Stomach (tissue), 9 donors: ENCODE results near the gene MAGI2. TPM values are rescaled to one million over a fixed set of nuclear protein-coding genes. Genes with fewer than 3 reads are reported as not detected.

Experiments used
- DNase-seq, 2 donors: peaks; one replicate each; pipeline versions ENCODE4 v3.0.0 to v3.0.0-alpha.2; 2013 to 2019
- H3K27ac ChIP-seq, 5 donors: fragments of 200-600 bp in 4 of 5; sonication (generic) in 4 of 5; one replicate each; pipeline ENCODE4 v1.5.1; 2013 to 2019; ENCODE audit warnings: mild to moderate bottlenecking in 1 of 5, moderate library complexity in 1 of 5
- H3K27me3 ChIP-seq, 3 donors: fragments of 200-600 bp; sonication (generic); one replicate each; pipeline ENCODE4 v1.5.1; 2017 to 2019; ENCODE audit warnings: mixed run types in 1 of 3
- H3K36me3 ChIP-seq, 4 donors: fragments of 200-600 bp; sonication (generic); 1 replicate in 3 of 4; 2 replicates in 1 of 4; pipeline ENCODE4 v1.5.1; 2016 to 2019
- H3K4me1 ChIP-seq, 4 donors: fragments of 200-600 bp; sonication (generic); one replicate each; pipeline ENCODE4 v1.5.1; 2016 to 2019
- H3K4me3 ChIP-seq, 4 donors: fragments of 200-600 bp; sonication (generic) in 3 of 4; one replicate each; pipeline ENCODE4 v1.5.1; 2016 to 2019; ENCODE audit warnings: mild to moderate bottlenecking in 1 of 4
- H3K9me3 ChIP-seq, 4 donors: fragments of 200-600 bp; sonication (generic); one replicate each; pipeline ENCODE4 v1.5.1; 2016 to 2019
- CTCF ChIP-seq, 7 experiments: fragments of 450-650 bp in 4 of 7; fragments of 200-600 bp in 3 of 7; sonication (generic) in 3 of 7; IDR thresholded peaks; one replicate each; pipeline ENCODE4 v1.5.1; 2016 to 2019; ENCODE audit warnings: antibody characterized with exemption in 7 of 7, control low read depth in 2 of 7, mild to moderate bottlenecking in 1 of 7
- EP300 ChIP-seq: sonication (generic); formaldehyde crosslinking; IDR thresholded peaks from one replicate; pipeline ENCODE4 v1.6.1; 2017; ENCODE audit warnings: antibody characterized with exemption
- POLR2A ChIP-seq, 4 donors: fragments of 450-650 bp; IDR thresholded peaks; one replicate each; pipeline ENCODE4 v1.6.1; 2016; ENCODE audit warnings: antibody characterized with exemption in 4 of 4, control low read depth in 2 of 4, mild to moderate bottlenecking in 1 of 4, moderate library complexity in 1 of 4
- POLR2AphosphoS5 ChIP-seq, 3 donors: sonication (generic); formaldehyde crosslinking; IDR thresholded peaks; one replicate each; pipeline ENCODE4 v1.6.1; 2016; ENCODE audit warnings: antibody characterized with exemption in 3 of 3
- WGBS, 5 donors: extraction: QIAGEN DNeasy Blood & Tissue Kit in 3 of 5; methylation state at CpG; one replicate each; pipeline versions ENCODE4 v1.1.5 to v1.1.7; 2013 to 2018; 5-methylcytosine and 5-hydroxymethylcytosine counted together
- intact Hi-C: fragments of 100-400 bp; cut with DNase I; formaldehyde crosslinking; loops from one replicate; pipeline ENCODE4 v1.15.1; 2023; ENCODE audit warnings: low total_unique reads
- polyA plus RNA-seq, 3 donors: library from polyadenylated mRNA; stranded (reverse); fragments of 200-250 nt; gene quantifications; one replicate each; pipeline ENCODE4 v1.2.3, GENCODE V29; 2013
- total RNA-seq, 5 donors: library from RNA; depleted of rRNA; stranded (reverse); fragments of >200 nt; gene quantifications; one replicate each; pipeline versions ENCODE4 v1.1.0 to v1.2.3, GENCODE V29; 2014 to 2016
- donor health status: healthy with polysubstance abuse.
- donor health status: Bipolar disorder and iron deficiency.
- donor health status: healthy.

MAGI2 gene
- total and polyA plus RNA-seq, 8 donors = 0.92 to 53.9 (median 5.8) TPM

GRCh38 chr7:78055001-78055573 lies 1398.4 kb downstream of the MAGI2 start:
- Histone ChIP-seq H3K36me3 (no peaks in the 10 kb centered on the region), H3K4me1 (peaks cover 0 to 4% (median 0%) of the 10 kb centered on the region in 4 donors), H3K27me3 (no peaks in the 10 kb centered on the region), H3K27ac (no peak overlapping the region), H3K4me3 (no peak overlapping the region), H3K9me3 (no peaks in the 10 kb centered on the region)
- 24 to 48% (median 37%) methylated on average over 3 of the region's 3 CpGs for WGBS, 5 donors
- intact Hi-C loops = no loop called here
- DNase-seq = no peak
- TF ChIP-seq POLR2A (IDR thresholded peaks at IDR 0.05) = no peak
- TF ChIP-seq POLR2AphosphoS5 (IDR thresholded peaks at IDR 0.05) = no peak
- no peak for TF ChIP-seq EP300
- no peak for TF ChIP-seq CTCF (IDR thresholded peaks at IDR 0.05)

GRCh38 chr7:78052112-78052511 lies 1401.4 kb downstream of the MAGI2 start:
- no peaks in the 10 kb centered on the region for H3K9me3 ChIP-seq
- WGBS, 5 donors = 59 to 72% (median 63%) methylated on average over 6 to 7 of the region's 7 CpGs
- peaks cover 0 to 4% (median 2%) of the 10 kb centered on the region in 4 donors for H3K4me1 ChIP-seq
- H3K27ac ChIP-seq = no peak overlapping the region
- no peak overlapping the region for H3K4me3 ChIP-seq
- no peak for DNase-seq
- TF ChIP-seq POLR2A (IDR thresholded peaks at IDR 0.05) (no peak), POLR2AphosphoS5 (IDR thresholded peaks at IDR 0.05) (no peak), EP300 (no peak), CTCF (IDR thresholded peaks at IDR 0.05) (no peak)
- intact Hi-C loops = no loop called here
- no peaks in the 10 kb centered on the region for H3K27me3 ChIP-seq
- H3K36me3 ChIP-seq = no peaks in the 10 kb centered on the region

GRCh38 chr7:78047800-78048199 lies 1405.7 kb downstream of the MAGI2 start:
- 26 to 73% (median 47%) methylated on average over 3 of the region's 3 CpGs for whole genome bisulfite sequencing, 5 donors
- intact Hi-C loops = no loop called here
- Histone ChIP-seq H3K36me3 (no peaks in the 10 kb centered on the region), H3K27ac (no peak overlapping the region), H3K9me3 (no peaks in the 10 kb centered on the region), H3K4me3 (no peak overlapping the region), H3K4me1 (peaks cover 0 to 4% (median 0%) of the 10 kb centered on the region in 4 donors), H3K27me3 (no peaks in the 10 kb centered on the region)
- TF ChIP-seq CTCF (IDR thresholded peaks at IDR 0.05) = no peak
- no peak for TF ChIP-seq POLR2A (IDR thresholded peaks at IDR 0.05)
- TF ChIP-seq POLR2AphosphoS5 (IDR thresholded peaks at IDR 0.05) = peak in 1 of 3 donors; percentile 70
- no peak for TF ChIP-seq EP300
- peak in 1 of 2 donors; percentile 28 for DNase-seq

- Histone ChIP-seq H3K4me1 (peaks cover 0 to 1% (median 0%) of the 10 kb centered on the region in 4 donors), H3K4me3 (no peak overlapping the region), H3K27ac (no peak overlapping the region), H3K27me3 (no peaks in the 10 kb centered on the region), H3K36me3 (no peaks in the 10 kb centered on the region), H3K9me3 (no peaks in the 10 kb centered on the region)
- DNase-seq = no peak
- no peak for TF ChIP-seq CTCF (IDR thresholded peaks at IDR 0.05)
- TF ChIP-seq POLR2A (IDR thresholded peaks at IDR 0.05) = no peak
- TF ChIP-seq EP300 = no peak
- TF ChIP-seq POLR2AphosphoS5 (IDR thresholded peaks at IDR 0.05) = no peak
- intact Hi-C loops = no loop called here
- 35 to 55% (median 39%) methylated on average over 2 of the region's 2 CpGs for WGBS, 5 donors
Measured at GRCh38 chr7:78043159-78043558, 1410.3 kb downstream of the MAGI2 start.
